GM12878 (cell line): Measurements from ENCODE around the gene SIRT7. TPM values are rescaled to one million over a fixed set of nuclear protein-coding genes. Genes with fewer than 3 reads are reported as not detected.

Experiments used
- ATAC-seq: fragments of 200-7000 bp; cut with Tn5 transposase; 3 replicates; pipeline ENCODE4 v1.9.1; 2020; ENCODE audit warnings: mild to moderate bottlenecking, moderate library complexity
- BruUV-seq: library from RNA; stranded (reverse); fragments of 400-500 nt; replicated peaks from 2 replicates; lab custom pipeline; 2021; lab: Mats Ljungman, UMichigan
- CTCF ChIA-PET: fragments of 300-600 bp; sonication (Branson Sonifier 250); formaldehyde crosslinking; extraction: SDS; loops from one replicate; lab custom pipeline; 2021; ENCODE audit warnings: inconsistent platforms; lab: Yijun Ruan, JAX
- POLR2A ChIA-PET: fragments of 350-600 bp; formaldehyde crosslinking; extraction: SDS; loops from one replicate; lab custom pipeline; 2021; ENCODE audit warnings: inconsistent platforms; lab: Charles Lee
- RAD21 ChIA-PET: fragments of 300-600 bp; sonication (Branson Sonifier 250); formaldehyde crosslinking; loops from one replicate; lab custom pipeline; 2023; ENCODE audit warnings: antibody characterized with exemption; ENCODE audit not compliant: unreplicated experiment; lab: Charles Lee
- SMC1A ChIA-PET: fragments of 300-600 bp; sonication (Branson Sonifier 250); formaldehyde crosslinking; loops from one replicate; lab custom pipeline; 2023; ENCODE audit not compliant: unreplicated experiment, uncharacterized antibody; lab: Charles Lee
- DNase-seq: peaks from one replicate; pipeline ENCODE4 v3.0.0-alpha.2; 2011; ENCODE audit warnings: low read depth, low spot score
- FAIRE-seq: peaks from 3 replicates; lab custom pipeline; 2011; peaks lifted over from hg19 to GRCh38; lab: Jason Lieb, UNC
- H2AFZ ChIP-seq: 2 replicates; pipeline ENCODE4 v1.6.0; 2011; ENCODE audit warnings: low read depth, low read length, control low read depth; ENCODE audit not compliant: control insufficient read depth
- H3K27ac ChIP-seq: 2 replicates; pipeline ENCODE4 v1.5.1; 2011; ENCODE audit warnings: control low read depth; ENCODE audit not compliant: control insufficient read depth, insufficient read depth
- H3K27me3 ChIP-seq, 2 experiments: replicated peaks in 1 of 2; 2 replicates each; pipeline versions ENCODE4 v1.6.0 to v1.6.1; 2011; ENCODE audit warnings: low read length in 1 of 2; ENCODE audit not compliant: control insufficient read depth in 2 of 2, insufficient read depth in 2 of 2
- H3K36me3 ChIP-seq, 2 experiments: 2 replicates each; pipeline ENCODE4 v1.5.1; 2011; ENCODE audit warnings: low read length in 1 of 2; ENCODE audit not compliant: control insufficient read depth in 2 of 2, insufficient read depth in 2 of 2
- H3K4me1 ChIP-seq: 2 replicates; pipeline ENCODE4 v1.6.1; 2011; ENCODE audit warnings: mild to moderate bottlenecking, low read length, moderate library complexity, mixed read lengths; ENCODE audit not compliant: control insufficient read depth, insufficient read depth
- H3K4me2 ChIP-seq: 2 replicates; pipeline ENCODE4 v1.6.0; 2011; ENCODE audit warnings: control low read depth; ENCODE audit not compliant: control insufficient read depth, insufficient read depth
- H3K4me3 ChIP-seq: fragments of 200-600 bp; sonication (generic); 2 replicates; pipeline ENCODE4 v1.5.1; 2016
- H3K79me2 ChIP-seq: 2 replicates; pipeline ENCODE4 v1.6.0; 2011; ENCODE audit warnings: low read length; ENCODE audit not compliant: control insufficient read depth, insufficient read depth
- H3K9ac ChIP-seq: 2 replicates; pipeline ENCODE4 v1.8.0; 2011; ENCODE audit warnings: low read length, control low read depth, mixed read lengths; ENCODE audit not compliant: control insufficient read depth, insufficient read depth
- H3K9me3 ChIP-seq: replicated peaks from 3 replicates; pipeline ENCODE4 v1.5.1; 2011; ENCODE audit warnings: mild to moderate bottlenecking, low read length; ENCODE audit not compliant: control insufficient read depth, insufficient read depth
- H4K20me1 ChIP-seq: 2 replicates; pipeline ENCODE4 v1.6.0; 2011; ENCODE audit not compliant: control insufficient read depth, insufficient read depth
- BMI1 ChIP-seq: fragments of 450-650 bp; IDR thresholded peaks from 2 replicates; pipeline ENCODE4 v1.6.1; 2016; ENCODE audit warnings: mild to moderate bottlenecking, moderate library complexity, borderline replicate concordance
- CBX5 ChIP-seq: sonication (generic); IDR thresholded peaks from 2 replicates; pipeline ENCODE4 v1.6.1; 2016; ENCODE audit warnings: low read depth, moderate library complexity, mild to moderate bottlenecking, inconsistent platforms
- DPF2 ChIP-seq: fragments of 450-650 bp; IDR thresholded peaks from 2 replicates; pipeline ENCODE4 v1.6.1; 2017; ENCODE audit warnings: mild to moderate bottlenecking
- E4F1 ChIP-seq: fragments of 450-650 bp; IDR thresholded peaks from 2 replicates; pipeline ENCODE4 v1.6.1; 2018; ENCODE audit warnings: borderline replicate concordance, mild to moderate bottlenecking; ENCODE audit not compliant: partially characterized antibody
- GATAD2B ChIP-seq: fragments of 450-650 bp; conservative IDR thresholded peaks from 2 replicates; pipeline ENCODE4 v1.6.1; 2017; ENCODE audit warnings: low read depth, mild to moderate bottlenecking, moderate library complexity
- IRF3 ChIP-seq: fragments of 450-650 bp; IDR thresholded peaks from 2 replicates; pipeline ENCODE4 v1.6.1; 2014; ENCODE audit warnings: mild to moderate bottlenecking
- IRF5 ChIP-seq: fragments of 450-650 bp; IDR thresholded peaks from 2 replicates; pipeline ENCODE4 v1.6.1; 2017; ENCODE audit warnings: borderline replicate concordance
- KLF5 ChIP-seq: fragments of 450-650 bp; IDR thresholded peaks from 2 replicates; pipeline ENCODE4 v1.6.1; 2014; ENCODE audit warnings: mild to moderate bottlenecking; ENCODE audit not compliant: partially characterized antibody
- NBN ChIP-seq: fragments of 450-650 bp; IDR thresholded peaks from 2 replicates; pipeline ENCODE4 v1.6.1; 2016
- NFYA ChIP-seq: IDR thresholded peaks from 2 replicates; pipeline ENCODE4 v1.6.1; 2011; ENCODE audit warnings: low read depth, mild to moderate bottlenecking, low read length, improper control_type of control experiment, borderline replicate concordance
- PAX5 ChIP-seq: IDR thresholded peaks from 2 replicates; pipeline ENCODE4 v1.6.1; 2011; ENCODE audit warnings: low read depth, low read length, borderline replicate concordance
- POLR2AphosphoS2 ChIP-seq: IDR thresholded peaks from 2 replicates; pipeline ENCODE4 v1.6.1; 2011; ENCODE audit warnings: low read depth, mild to moderate bottlenecking, low read length, improper control_type of control experiment, moderate library complexity
- RAD51 ChIP-seq: fragments of 450-650 bp; IDR thresholded peaks from 2 replicates; pipeline ENCODE4 v1.6.1; 2016; ENCODE audit warnings: moderate library complexity, mild to moderate bottlenecking, inconsistent platforms
- SIX5 ChIP-seq: IDR thresholded peaks from 2 replicates; pipeline ENCODE4 v1.6.1; 2011; ENCODE audit warnings: mild to moderate bottlenecking, low read depth, low read length, moderate library complexity; ENCODE audit not compliant: severe bottlenecking
- SREBF2 ChIP-seq: IDR thresholded peaks from 2 replicates; pipeline ENCODE4 v1.6.1; 2012; ENCODE audit warnings: mild to moderate bottlenecking, low read length
- SUPT20H ChIP-seq: IDR thresholded peaks from 2 replicates; pipeline ENCODE4 v1.6.1; 2011; ENCODE audit warnings: low read depth, mild to moderate bottlenecking, low read length, moderate library complexity, borderline replicate concordance; ENCODE audit not compliant: control insufficient read depth
- TARDBP ChIP-seq: IDR thresholded peaks from 2 replicates; pipeline ENCODE4 v1.6.1; 2016; ENCODE audit warnings: borderline replicate concordance
- TBL1XR1 ChIP-seq: IDR thresholded peaks from 2 replicates; pipeline ENCODE4 v1.6.1; 2012; ENCODE audit warnings: low read depth, low read length, improper control_type of control experiment
- ZNF207 ChIP-seq: fragments of 450-650 bp; IDR thresholded peaks from 2 replicates; pipeline ENCODE4 v1.6.1; 2014; ENCODE audit warnings: antibody characterized with exemption, mild to moderate bottlenecking, borderline replicate concordance
- ZNF274 ChIP-seq: IDR thresholded peaks from one replicate; pipeline ENCODE4 v1.8.0; 2011; ENCODE audit not compliant: insufficient read length, insufficient read depth
- WGBS: methylation state at CpG from one replicate; pipeline ENCODE4 v1.1.6; 2016; ENCODE audit warnings: low lambda C conversion rate; ENCODE audit not compliant: insufficient replicate concordance, insufficient coverage; ENCODE audit errors: missing lambda C conversion rate; 5-methylcytosine and 5-hydroxymethylcytosine counted together
- in situ Hi-C: fragments of 300-500 bp; cut with MboI; formaldehyde crosslinking; loops from 9 replicates; pipeline ENCODE4 v1.14.3; 2018; ENCODE audit warnings: mixed read lengths
- intact Hi-C: fragments of 100-400 bp; cut with micrococcal nuclease; formaldehyde crosslinking; loops from one replicate; pipeline ENCODE4 v1.14.2; 2022; ENCODE audit not compliant: unreplicated experiment
- polyA plus RNA-seq, 11 experiments: library from polyadenylated mRNA; depleted of rRNA in 4 of 11; unstranded in 6 of 11; stranded (reverse) in 5 of 11; fragments of >200 nt; fragmentation: Nextera tagmentation in 4 of 11; fragmentation: Illumina TruSeq in 1 of 11; extraction: Ambion mirVana in 4 of 11; extraction: Trizol in 1 of 11; gene quantifications; 1 replicate in 1 of 11; 2 replicates in 10 of 11; pipeline versions ENCODE4 v1.2.1 to v1.2.3, GENCODE V29; 2011 to 2016; ENCODE audit warnings: inconsistent platforms in 2 of 11, missing spikeins in 2 of 11, low read depth in 1 of 11
- total RNA-seq, 4 experiments: library from RNA; depleted of rRNA in 3 of 4; stranded (reverse); fragments of >200 nt in 3 of 4; fragmentation: Illumina TruSeq in 1 of 4; extraction: Trizol in 1 of 4; gene quantifications; 2 replicates each; pipeline versions ENCODE4 v1.2.1 to v1.2.3, GENCODE V29; 2013 to 2021

The SIRT7 gene
- total and polyA plus RNA-seq, 10 of the 15 experiments (the other 5 are each of a cell fraction or from before 2014, with no cell fraction given) = 1.2 to 56.2 (median 22.7) TPM

GRCh38 chr17:81907219-81908145 lies 10.5 kb downstream of the SIRT7 start:
- no peak for FAIRE-seq
- Histone ChIP-seq H3K27me3 (no peaks in the 10 kb centered on the region), H3K4me2 (no peak overlapping the region), H3K4me3 (no peak overlapping the region), H3K9ac (no peak overlapping the region), H3K9me3 (no peaks in the 10 kb centered on the region), H4K20me1 (no peaks in the 10 kb centered on the region), H3K79me2 (peaks cover 13% of the 10 kb centered on the region), H3K27ac (no peak overlapping the region), H3K4me1 (peaks cover 5% of the 10 kb centered on the region; the same call in 1 of the 2 replicates), H2AFZ (no peak overlapping the region), H3K36me3 (peaks cover 0 to 5% of the 10 kb centered on the region in 2 experiments; a peak in 3 of 4 replicates)
- BruUV-seq = no TSS peak
- no peak for DNase-seq
- ChIA-PET SMC1A (no interaction called here), RAD21 (no interaction called here), POLR2A (no interaction called here), CTCF (interaction anchor here (0.6 kb wide), 1 partner anchor 24 kb away, joined by 4 read pairs; no protein-coding TSS in a partner anchor)
- TF ChIP-seq BMI1 (no peak), ZNF207 (no peak), NBN (no peak), SIX5 (no peak), KLF5 (no peak), IRF3 (no peak), POLR2AphosphoS2 (no peak), SUPT20H (no peak), RAD51 (no peak), ZNF274 (no peak), IRF5 (no peak), GATAD2B (no peak), NFYA (no peak), DPF2 (no peak), TBL1XR1 (no peak), TARDBP (no peak), PAX5 (no peak), CBX5 (no peak), E4F1 (no peak), SREBF2 (no peak)
- ATAC-seq = no peak
- WGBS = 82% methylated on average over 26 of the region's 26 CpGs
- in situ Hi-C loops (no loop called here), intact Hi-C loops (no loop called here)
